ENCODE results near the gene KIAA1143. TPM values are rescaled to one million over a fixed set of nuclear protein-coding genes. Genes with fewer than 3 reads are reported as not detected.

KIAA1143 gene
- total RNA-seq, 1 donor from 2014 or later: 33.8 TPM

Other genes starting within 250 kb of the KIAA1143 start
- gene ZKSCAN7, start 206.4 kb downstream of the KIAA1143 start, total RNA-seq: 30.2 TPM
- gene ZNF660, start 176.7 kb downstream of the KIAA1143 start, total RNA-seq: 11.8 TPM
- gene ZNF197, start 136.6 kb downstream of the KIAA1143 start, total RNA-seq: 62.4 TPM
- 22.4 TPM for gene ZNF35, start 112.9 kb downstream of the KIAA1143 start, total RNA-seq
- 14.3 TPM for gene ZNF502, start 49.0 kb downstream of the KIAA1143 start, total RNA-seq
- gene ZNF501, start 32.0 kb downstream of the KIAA1143 start, total RNA-seq: 25.7 TPM
- gene KIF15, start 175 bp upstream of the KIAA1143 start, total RNA-seq: 6.9 TPM
- 5.3 TPM for gene TMEM42, start 100.3 kb upstream of the KIAA1143 start, total RNA-seq
- gene TGM4, start 113.0 kb upstream of the KIAA1143 start, total RNA-seq: not detected
- 44.0 TPM for gene ZDHHC3, start 214.6 kb upstream of the KIAA1143 start, total RNA-seq
- 27.3 TPM for gene EXOSC7, start 214.6 kb upstream of the KIAA1143 start, total RNA-seq

Data from frontal cortex (tissue), 1 donor.